HG03565 (cell line): ENCODE measurements around the gene NYAP2.

ENCODE experiments used
- ATAC-seq: cut with Tn5 transposase; IDR thresholded peaks from one replicate; pipeline ENCODE4 v1.9.1; 2021; ENCODE audit warnings: mild to moderate bottlenecking, moderate library complexity; ENCODE audit not compliant: unreplicated experiment

Gene NYAP2

DNA sequence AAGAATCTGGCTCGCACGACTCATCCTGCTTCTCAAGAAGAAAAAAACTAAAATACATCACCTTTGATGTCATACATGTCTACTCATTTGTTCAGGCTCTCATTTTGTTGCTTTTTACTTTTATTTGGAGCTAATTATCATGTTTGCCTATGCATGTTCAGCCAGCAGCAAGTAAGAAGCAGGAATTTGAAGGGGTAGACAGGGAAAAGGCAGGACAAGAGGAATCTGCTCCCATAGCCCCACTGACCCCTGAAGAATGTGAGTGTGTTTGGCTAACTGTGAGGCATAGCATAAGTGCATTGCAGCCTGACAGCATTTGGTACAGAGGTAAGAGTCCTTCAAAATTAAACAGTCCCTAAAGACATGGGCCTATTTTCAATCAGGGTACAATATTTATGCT, 72.7 kb downstream of the NYAP2 start:
- ATAC-seq: no peak

DNA sequence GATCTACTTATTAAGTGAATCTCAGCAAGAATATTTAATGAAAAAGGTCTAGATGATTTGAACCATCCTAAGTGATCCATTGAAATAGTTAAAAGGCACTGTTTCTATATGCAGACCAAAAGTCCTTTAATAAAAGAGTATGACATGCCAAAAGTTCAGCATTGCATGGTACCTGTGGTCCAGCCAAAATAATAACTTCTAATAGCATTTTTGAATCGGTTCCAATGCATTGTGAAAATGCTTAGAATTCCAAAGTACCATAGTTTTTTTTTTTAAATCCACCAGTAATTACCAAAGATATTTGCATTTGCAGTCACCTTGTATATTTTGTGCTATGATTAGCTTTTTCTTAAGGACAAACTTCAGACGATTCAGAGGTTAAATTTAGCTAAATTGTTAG, 79.9 kb downstream of the NYAP2 start:
- ATAC-seq: no peak

DNA sequence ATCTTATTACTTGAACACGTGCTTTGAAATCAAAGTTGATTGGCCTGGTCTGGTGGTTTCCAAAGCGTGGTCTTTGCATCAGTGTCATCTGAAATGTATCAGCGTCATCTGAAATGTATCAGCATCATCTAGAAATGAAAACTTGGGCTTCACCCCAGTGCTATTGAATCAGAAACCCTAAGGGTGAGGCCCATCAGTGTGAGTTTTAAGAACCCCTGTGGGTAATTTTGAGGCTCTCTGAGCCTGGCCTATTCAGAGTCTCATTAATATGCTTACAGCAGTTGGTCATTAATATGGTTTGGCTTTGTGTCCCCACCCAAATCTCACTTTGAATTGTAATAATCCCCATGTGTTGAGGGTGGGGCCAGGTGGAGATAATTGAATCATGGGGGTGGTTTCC, 85.2 kb downstream of the NYAP2 start:
- ATAC-seq: no peak

DNA sequence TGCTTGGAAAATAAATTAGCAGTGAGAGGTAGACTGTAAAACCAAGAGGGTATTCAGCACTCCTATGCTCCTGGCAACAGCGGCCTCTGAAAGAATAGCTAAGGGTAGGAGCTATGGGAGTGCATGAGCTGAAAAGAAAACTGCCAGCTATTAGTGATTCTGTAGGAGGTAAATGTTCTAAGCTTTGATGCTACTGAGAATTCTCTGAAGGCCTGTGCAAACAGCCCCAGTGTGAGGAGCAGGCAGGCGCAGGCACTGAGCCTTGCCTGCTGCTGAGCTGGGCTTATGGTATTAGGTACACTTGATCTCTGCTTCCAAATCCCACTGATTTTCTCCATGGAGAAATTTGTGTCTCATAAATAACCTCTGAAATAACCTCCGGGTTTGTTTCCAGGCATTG, 86.7 kb downstream of the NYAP2 start:
- no peak for ATAC-seq

DNA sequence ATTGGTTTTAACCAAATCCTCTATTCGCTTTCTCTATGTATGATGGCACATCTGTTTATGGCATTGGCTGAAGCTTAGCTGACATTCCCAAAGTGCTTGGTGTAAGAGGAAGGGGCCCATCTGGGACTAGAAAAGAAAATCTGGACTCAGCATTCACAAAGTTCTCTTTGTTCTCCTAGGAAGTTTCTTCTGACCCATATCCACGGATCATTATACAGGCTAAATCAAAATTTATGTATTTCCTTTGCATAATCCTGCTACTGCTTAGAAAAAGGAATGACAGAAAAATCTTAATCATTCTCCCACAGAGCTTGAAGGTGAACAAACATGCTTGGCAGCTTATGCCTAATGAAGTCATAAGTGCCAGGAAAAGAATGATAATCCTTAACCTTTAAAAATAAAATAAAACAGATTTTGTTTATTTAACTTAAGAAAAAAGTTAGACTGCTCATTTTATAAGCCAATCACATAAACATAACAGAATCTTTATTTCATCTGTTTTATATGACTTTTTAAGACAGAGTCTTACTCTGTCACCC, 88.4 kb downstream of the NYAP2 start:
- no peak for ATAC-seq

DNA sequence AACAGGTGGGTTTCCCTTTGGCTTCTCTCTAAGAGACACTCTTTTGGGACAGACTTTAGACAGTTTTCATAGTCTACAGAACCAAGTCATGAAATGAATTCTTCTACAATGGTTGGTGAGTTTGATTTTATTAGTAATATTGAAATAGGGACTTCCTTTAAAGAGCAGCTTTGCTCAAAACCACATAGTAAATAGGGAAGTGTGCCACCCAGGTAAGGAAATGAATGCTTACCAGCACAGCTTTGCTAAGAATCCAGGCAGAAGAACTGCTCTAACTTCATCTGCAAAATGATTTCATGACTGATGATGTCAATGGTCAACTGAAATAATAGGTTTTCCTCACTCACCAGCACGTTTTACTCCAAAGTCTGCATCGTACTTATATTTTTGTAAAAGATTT, 89.2 kb downstream of the NYAP2 start:
- ATAC-seq: peak; percentile 61

DNA sequence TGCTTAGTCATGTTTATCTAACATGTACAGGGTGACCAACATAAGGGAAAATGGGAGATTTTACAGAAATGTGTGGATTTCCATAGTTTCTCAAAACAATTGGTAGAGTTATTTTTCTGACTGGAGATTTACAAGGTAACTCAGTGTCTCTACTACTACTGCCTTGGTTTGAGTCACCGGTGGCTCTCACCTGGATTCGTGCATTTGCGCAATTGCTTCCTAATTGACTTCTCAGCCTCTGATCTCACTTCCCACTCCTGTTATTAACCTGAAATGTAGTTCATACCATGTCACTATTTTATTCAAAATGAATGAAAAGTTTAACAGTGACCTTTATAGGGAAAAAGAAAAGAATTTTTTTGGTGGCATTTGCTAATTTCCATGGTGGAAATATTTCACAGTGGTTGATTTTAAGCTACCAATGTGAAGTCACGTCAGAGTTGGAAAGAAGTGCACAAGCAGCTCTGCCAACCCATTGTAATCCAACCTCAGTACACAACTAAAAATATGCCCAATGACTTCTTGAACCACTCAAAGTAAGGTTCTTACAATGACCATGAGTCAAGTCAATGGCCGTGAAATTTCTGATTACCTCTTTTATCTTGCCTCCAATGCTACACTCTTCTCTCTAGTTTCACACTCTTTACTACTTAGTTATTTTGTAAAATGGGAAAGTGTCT, 94.0 kb downstream of the NYAP2 start:
- ATAC-seq: no peak

DNA sequence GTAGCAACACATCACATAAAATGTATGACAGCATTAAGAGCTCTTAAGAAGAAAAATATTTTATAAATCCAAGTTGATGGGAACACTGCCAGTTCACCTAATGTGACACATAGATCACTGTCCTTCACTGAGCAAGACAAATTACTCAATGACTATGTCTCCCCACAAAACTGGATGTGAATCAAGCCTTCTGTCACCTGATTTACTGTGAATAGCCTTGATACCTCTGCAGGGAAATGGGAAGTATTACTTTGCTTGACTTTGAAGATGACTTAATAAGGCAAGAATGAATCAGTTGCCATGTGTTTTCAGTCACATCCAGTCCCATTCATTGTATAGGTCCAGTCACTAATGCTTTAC, 94.6 kb downstream of the NYAP2 start:
- ATAC-seq: no peak

DNA sequence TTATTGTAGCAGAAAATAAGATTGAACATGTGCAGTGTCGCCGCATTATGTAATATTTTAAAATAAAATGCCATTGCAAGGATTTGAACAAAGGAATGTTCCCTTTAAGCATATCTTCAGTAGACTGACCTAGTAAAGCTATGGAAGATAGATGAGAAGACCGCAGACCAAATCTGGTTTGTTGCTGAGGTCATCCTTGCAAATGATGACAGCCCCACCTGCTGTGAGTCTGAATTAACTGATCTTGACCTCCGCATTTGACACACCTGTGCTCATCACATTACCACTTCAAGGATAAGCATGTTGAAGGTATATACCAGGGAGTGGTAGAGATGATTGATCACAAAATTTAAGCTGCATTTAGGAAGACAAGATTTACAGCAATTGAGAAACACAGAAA, 96.2 kb downstream of the NYAP2 start:
- no peak for ATAC-seq

DNA sequence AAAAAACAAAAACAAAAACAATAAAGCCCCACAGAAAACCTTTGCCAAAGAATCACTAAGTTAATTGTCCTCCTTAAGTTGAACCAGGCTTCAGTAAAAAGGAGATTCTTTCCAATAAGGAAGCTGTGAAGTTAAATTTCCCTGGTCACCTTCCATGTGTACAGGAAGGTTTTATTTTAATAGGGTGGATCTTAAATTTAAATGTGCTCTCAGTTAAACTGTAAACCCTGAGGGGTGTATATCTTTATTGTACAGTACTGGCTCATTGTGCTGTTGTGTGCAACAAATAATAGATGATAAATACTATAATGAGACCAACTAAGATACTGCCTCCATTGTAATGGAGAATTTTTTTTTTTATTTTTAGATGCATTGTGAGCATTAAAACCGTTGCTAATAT, 97.1 kb downstream of the NYAP2 start:
- no peak for ATAC-seq

DNA sequence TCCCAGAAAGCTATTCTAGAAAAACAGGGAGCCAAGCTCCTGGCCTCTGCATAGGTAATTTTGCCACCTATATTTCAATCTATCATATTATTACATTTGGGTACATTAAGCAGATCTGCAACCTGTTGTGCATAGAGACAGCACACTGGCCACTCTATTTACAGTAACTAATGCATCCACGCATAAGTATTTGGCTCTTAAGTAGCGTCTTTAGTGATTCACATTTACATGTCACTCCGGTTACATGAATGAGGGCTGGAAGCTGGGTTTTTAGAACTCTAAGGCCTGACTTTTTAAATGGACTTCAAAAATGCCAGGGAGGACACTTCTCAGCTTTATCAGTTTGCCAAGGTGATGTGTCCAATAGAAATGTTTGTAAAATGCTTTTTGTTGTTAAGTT, 97.7 kb downstream of the NYAP2 start:
- no peak for ATAC-seq

DNA sequence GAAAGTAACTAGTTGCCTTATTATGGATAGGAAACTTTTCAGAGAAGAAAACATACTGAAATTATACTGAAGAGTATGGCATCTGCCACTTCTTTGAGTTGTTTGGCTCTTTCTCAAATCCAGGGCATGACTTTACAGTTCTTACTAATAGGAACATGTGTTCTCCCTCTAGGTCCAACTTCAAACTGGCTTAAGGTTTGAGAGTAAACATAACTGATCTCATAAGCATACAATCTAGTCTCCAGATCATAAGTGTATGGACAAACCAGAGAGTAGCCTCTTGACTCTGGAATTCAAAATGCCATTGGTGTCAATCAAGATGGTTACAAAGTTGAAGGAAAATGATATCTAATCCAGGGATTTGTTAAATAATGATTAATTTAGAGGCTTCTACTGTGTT, 101.5 kb downstream of the NYAP2 start:
- ATAC-seq: no peak

DNA sequence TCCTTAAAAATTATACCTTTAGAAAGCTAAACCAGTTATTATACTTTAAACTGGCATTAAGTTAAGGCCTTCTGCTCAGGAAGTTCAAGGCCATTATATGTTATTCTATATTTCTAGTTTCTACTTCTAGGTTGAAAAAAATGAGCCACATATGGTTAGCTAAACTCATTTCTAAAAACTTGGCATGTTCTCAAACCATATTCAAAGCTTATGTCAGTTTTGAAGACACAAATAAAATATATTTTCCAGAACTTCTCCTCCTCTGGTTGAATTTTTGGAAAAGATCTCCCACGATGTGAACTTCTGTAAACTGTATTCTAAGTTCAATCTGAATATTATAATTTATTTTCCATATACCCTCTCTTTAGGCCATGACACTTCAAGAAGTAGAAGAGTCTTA, 103.5 kb downstream of the NYAP2 start:
- ATAC-seq: no peak

DNA sequence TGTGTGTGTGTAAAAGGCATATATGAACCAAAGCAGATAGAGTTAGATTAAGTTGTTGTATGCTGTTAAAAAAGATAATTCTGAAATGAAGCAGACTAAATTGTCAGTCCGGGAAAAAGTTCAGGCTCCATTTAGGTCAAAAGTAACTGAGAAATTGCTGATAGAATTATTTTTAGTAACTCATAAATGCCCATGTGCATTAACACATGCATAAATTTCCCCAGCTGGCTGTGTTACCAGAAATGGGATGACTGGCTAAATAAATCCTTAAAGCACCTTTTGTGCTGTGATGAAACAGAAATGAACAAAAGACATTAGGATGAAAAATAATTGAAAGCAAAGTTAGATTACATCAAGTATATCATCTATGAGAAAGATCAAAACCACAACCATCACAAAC, 111.3 kb downstream of the NYAP2 start:
- ATAC-seq: no peak

DNA sequence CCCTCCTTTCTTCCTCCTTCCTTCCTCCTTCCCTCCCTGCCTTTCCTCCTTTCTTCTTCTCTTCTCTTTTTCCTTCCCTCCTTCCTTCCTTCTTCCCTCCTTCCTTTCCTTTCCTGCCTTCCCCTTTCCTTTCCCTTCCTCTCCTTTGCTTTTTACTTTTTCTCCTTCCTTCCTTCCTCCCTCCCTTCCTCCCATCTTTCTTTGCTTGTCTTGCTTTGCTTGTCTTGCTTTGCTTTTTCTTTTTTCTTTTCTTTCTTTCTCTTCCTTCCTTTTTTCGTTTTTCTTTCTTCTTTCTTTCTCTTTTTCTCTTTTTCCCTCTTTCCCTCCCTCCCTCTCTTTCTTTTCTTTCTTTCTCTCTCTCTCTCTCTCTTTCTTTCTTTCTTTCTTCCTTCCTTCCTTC, 113.0 kb downstream of the NYAP2 start:
- ATAC-seq: no peak

DNA sequence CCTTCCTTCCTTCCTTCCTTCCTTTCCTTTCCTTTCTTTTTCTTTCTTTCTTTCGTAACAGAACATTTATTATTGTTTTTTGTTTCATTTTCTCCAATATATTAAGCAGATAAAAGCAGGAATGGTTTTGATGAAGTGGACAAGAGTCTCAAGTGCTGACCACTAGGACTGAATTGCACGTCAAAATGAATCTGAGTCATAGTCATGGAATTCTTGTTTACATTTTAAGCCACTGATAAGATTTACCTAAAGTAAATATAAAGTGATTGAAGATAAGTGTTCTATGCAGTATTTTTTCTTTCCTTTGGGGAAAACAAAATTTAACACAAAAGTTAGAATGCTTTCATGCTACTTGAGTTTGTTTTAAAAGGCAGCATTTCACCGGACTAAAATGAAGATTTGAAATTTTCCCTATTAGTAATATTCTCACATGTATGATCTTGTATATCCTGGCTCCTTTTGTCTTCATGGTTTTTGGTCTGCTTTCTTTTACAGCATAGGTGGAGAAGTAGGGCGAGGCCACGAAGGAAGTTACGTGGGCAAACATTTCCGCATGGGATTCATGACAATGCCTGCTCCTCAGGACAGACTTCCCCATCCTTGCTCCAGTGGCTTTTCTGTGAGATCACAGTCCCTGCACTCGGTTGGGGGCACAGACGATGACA, 113.5 kb downstream of the NYAP2 start:
- ATAC-seq: no peak

DNA sequence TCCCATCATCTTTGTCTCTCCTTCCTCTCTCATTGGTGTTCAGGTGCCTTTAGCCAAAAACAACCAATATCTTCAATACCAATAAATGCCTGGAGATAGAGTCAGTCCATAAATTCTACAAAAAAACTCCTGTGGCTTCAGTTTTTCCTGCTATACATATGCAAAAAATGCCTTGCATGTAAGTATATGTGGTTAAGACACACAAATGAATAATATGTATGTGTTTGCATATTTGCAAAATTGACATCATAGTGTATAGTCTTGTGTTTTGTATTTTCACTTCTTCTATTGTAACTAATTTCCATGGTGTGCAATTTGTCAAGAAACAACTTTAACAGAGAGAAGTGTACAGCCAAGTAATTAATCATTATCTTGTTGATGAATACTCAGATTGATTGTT, 115.5 kb downstream of the NYAP2 start:
- ATAC-seq: no peak

DNA sequence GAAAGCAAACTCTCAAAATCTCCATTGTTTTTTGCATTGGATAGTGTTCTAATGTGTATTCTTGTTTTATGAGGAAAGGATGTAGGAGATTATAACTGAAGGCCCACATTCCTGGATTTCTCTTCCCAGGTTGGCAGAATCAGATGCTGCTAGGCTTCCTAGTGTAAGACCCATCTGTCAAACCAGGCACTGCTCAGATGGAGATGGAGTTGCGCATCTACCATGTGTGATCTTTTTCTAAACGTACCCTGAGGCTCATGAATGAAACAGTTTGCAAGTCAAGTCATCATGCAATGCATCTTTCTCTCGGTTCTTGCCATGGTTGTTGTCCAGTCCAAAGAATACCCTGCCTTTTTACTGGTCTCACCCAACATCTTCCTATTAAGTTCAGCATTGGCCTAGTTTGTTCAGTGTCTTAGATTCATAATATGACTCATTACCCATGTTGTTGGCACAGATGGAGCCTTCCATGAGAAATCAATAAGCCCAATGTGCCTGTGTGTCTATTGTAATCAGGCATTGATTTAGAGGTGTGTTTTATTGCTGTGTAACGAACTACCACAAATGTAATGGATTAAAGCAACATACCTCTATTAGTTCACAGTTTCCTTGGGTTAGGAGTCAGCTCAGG, 127.4 kb downstream of the NYAP2 start:
- no peak for ATAC-seq

DNA sequence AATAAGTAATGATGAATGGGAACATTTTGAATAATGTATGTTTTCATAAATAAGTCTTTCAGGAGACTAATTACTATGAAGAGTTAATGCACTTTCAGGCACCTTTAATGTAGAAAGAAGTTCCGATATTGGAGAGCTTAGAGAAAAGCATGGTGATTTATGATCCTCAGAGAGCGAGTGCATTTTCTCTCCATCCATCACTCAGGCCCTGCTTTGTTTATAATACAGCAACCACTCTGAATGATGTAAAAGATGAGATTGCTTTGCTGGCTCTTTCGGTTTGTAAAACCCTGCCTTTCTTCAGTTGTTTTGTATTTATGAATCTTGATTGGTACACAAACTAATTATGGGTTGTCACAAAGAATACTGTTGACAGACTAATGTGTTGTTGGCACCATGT, 132.0 kb downstream of the NYAP2 start:
- no peak for ATAC-seq

DNA sequence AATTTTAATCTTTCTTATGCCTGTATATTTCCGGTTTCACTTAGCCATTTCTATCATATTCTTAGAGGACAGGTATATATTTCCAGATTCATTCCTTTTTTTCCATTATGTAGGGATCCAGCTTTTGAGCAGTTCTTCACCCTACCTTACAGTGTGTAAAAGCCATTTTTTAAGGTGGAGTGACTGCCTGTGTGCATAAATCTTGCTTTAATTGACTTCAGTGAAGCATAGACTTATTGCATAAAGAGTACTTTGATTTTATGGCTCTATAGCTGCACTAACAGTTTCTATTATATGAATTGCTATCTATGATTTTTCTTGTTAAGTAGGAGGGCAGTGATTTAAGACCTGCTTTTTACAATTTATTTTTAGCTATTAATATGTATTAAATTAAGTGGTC, 132.6 kb downstream of the NYAP2 start:
- no peak for ATAC-seq

DNA sequence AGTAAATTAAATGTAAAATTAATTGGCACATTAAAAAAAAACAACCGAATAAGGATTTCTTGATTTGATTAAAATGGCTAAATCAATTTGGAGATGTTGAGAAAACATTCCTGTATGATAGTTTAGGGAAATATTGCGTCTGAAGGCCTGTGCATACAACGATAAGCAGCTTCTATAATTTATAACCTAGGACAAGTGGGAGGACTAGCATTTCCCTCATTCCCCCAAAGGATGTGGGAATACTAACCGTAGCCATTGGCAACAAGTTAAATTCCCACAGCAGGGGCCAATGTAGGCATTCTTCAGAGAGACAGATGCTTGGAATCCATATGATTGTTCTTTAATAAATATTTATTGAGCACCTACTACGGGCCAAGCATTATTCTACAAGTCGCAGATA, 134.5 kb downstream of the NYAP2 start:
- no peak for ATAC-seq

DNA sequence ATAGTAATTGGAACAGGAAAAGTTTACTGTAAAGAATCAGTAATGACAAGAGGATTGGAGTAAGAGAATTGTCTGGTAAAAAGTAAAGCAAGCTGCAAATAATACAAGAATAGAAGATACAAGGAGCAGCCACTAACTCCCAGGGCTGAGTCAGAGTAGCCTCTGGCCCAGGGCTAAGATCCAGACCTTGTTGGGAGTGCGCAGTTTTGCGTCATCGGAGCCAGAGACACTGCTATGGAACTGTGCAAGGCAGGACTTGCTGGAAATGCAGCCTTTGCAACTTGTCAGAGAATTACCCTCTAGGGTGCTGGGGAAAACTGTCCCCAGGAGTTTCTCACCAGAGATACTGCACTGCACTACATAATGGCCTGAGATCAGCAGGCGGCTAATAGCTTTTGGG, 135.2 kb downstream of the NYAP2 start:
- no peak for ATAC-seq
